GM10266 (cell line): ENCODE measurements around the gene NAGLU.
"Not testable (repeated sequence)": the region's sequence is repeated elsewhere in the genome, so short reads cannot be mapped to it uniquely, and the experiment has no call there.

Experiments used
- DNase-seq: peaks from one replicate; pipeline ENCODE4 v3.0.0; 2012; ENCODE audit errors: extremely low spot score
- TF ChIP-seq, protein P1 (sequence below): IDR thresholded peaks from 2 replicates; pipeline ENCODE4 v1.5.1; 2012; ENCODE audit warnings: mild to moderate bottlenecking, low read depth; ENCODE audit not compliant: control insufficient read depth, insufficient read depth; ENCODE audit errors: missing control alignments

NAGLU gene

DNA sequence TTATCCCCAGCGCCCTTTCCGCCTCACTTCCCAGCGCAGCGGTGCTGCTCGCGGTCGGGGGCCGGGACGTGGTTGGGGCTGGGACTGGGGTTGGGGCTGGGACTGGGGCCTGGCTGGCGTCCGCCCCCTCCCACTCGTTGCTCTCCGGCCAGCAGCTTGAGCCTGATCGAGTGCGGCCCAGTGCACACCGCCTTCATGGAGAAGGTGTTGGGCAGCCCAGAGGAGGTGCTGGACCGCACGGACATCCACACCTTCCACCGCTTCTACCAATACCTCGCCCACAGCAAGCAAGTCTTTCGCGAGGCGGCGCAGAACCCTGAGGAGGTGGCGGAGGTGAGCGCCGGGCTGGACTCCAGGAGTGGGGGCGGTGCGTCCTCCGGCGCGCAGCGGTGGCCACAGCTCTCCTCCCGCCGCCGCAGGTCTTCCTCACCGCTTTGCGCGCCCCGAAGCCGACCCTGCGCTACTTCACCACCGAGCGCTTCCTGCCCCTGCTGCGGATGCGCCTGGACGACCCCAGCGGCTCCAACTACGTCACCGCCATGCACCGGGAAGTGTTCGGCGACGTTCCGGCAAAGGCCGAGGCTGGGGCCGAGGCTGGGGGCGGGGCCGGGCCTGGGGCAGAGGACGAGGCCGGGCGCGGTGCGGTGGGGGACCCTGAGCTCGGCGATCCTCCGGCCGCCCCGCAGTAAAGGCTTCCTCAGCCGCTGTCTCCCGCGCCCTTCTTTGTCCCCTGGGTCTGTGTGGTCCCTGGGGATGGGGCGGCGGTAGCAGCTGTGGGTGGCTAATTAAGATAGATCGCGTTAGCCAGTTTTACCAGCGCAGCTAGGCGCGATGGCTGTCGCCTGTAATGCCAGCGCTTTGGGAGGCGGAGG is 18.4 kb downstream of the NAGLU start:
- DNase-seq: peak; percentile 92
- TF ChIP-seq, protein P1, sequence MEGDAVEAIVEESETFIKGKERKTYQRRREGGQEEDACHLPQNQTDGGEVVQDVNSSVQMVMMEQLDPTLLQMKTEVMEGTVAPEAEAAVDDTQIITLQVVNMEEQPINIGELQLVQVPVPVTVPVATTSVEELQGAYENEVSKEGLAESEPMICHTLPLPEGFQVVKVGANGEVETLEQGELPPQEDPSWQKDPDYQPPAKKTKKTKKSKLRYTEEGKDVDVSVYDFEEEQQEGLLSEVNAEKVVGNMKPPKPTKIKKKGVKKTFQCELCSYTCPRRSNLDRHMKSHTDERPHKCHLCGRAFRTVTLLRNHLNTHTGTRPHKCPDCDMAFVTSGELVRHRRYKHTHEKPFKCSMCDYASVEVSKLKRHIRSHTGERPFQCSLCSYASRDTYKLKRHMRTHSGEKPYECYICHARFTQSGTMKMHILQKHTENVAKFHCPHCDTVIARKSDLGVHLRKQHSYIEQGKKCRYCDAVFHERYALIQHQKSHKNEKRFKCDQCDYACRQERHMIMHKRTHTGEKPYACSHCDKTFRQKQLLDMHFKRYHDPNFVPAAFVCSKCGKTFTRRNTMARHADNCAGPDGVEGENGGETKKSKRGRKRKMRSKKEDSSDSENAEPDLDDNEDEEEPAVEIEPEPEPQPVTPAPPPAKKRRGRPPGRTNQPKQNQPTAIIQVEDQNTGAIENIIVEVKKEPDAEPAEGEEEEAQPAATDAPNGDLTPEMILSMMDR: no peak

DNA sequence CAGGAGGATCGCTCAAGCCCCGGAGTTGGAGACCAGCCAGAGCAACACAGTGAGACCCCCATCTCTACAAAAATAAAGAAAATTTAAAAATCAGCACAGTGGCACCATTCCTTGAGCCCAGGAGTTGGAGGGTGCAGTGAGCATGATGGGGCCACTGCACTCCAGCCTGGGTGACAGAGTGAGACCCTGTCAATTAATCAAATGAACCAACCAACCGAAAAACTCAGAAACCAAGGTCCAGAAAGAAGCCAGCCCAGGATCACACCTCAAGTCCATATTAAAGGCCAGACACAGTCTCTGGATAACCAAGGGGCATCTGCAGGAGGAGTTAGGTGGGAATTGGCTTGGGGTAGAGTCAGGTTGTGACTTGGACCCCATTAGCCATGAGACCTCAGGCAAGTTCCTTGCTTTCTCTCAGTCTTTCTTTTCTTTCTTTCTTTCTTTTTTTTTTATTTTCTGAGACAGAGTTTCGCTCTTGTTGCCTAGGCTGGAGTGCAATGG is 19.1 kb downstream of the NAGLU start:
- DNase-seq: no peak
- TF ChIP-seq, protein P1: no peak

DNA sequence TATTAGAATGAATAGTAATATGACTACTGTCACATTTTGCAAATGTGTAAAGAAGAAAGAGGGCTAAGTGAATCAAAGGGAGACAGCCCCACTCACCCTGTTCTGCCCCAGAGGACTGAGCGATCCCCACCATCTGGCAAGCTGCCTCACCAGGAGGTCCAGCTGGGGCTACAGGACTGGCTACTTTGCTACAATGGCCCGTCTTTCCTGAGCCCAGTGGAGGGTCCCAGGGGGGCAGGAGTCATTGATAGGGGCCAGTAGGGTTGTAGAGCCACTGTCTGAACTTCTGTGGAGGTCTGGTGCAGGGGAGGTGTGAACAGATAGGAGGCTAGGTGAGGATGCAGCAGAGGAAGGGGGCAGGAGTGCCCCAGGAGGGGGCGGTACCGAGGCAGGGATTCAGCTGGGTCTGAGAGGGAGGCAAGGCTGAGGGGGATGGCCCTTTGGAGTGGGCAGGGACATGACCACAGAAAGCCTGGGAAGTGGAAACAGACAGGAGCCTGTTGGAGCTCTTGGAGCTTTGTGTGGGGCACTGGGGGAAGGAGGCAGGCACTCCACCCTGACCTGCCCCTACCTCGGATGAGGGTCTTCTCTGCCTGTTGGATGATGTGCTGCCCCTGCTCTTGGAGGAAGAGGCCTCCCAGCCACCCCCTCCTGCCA is 20.0 kb downstream of the NAGLU start:
- not testable (repeated sequence) for DNase-seq

DNA sequence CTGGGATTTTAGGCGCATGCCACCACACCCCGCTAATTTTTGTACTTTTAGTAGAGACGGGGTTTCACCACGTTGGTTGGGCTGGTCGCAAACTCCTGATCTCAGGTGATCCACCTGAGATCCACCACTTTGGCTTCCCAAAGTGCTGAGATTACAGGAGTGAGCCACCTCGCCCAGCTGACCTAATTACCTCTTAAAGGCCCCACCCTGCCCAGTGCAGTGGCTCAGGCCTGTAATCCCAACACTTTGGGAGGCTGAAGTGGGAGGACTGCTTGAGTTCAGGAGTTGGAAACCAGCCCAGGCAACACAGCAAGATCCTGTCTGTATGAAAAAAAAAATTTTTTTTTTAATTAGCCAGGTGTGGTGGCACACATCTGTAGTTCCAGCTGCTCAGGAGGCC is 23.0 kb downstream of the NAGLU start:
- TF ChIP-seq, protein P1: no peak
- DNase-seq: no peak

DNA sequence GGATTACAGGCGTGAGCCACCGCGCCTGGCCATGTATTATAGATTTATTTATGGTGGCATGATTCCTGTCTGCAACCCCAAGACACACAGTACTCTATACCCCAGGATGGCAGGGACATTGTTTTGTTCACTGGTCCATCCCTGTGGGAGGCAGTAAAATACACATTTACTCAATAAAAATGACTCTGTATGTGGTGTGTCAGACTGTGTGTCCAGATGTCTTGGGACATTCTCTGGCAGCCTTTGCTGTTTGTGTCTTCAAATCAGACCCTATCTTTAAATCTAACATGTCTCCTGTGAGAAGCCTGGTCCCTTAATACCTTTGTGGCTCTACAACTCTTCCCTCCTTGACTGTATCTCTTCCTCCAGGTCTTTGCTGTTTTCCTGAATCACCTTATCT is 24.2 kb downstream of the NAGLU start:
- TF ChIP-seq, protein P1: no peak
- DNase-seq: no peak

DNA sequence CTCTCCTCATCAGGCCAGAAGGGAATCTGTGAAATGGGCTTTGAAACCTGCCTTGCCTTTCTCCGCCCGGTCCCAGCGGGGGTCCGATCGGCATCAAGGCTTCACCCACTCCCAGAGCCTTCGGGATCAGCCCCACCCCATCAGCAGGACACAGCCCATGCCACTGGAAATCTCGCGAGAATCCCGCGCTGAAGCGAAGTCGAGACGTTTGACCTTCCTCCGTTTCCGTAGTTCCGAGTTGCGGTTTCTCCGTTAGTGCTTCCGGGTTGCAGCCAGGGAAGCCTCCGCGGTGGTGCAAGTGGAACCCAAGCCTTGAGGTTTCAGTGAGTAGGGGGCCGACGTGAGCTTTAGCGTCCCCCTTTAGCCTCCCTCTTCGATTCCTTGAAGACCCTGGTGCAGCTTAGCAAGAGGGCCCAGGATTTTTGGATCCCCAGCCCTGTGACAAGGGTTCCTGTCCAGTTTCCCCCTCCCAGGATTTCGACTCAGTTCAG is 25.9 kb downstream of the NAGLU start, which contains the start of gene COASY:
COASY (plus strand) TSS at position 252 of the 491 bp plus-strand sequence. CDS start 475 bp downstream, outside the sequence.
- TF ChIP-seq, protein P1: no peak

DNA sequence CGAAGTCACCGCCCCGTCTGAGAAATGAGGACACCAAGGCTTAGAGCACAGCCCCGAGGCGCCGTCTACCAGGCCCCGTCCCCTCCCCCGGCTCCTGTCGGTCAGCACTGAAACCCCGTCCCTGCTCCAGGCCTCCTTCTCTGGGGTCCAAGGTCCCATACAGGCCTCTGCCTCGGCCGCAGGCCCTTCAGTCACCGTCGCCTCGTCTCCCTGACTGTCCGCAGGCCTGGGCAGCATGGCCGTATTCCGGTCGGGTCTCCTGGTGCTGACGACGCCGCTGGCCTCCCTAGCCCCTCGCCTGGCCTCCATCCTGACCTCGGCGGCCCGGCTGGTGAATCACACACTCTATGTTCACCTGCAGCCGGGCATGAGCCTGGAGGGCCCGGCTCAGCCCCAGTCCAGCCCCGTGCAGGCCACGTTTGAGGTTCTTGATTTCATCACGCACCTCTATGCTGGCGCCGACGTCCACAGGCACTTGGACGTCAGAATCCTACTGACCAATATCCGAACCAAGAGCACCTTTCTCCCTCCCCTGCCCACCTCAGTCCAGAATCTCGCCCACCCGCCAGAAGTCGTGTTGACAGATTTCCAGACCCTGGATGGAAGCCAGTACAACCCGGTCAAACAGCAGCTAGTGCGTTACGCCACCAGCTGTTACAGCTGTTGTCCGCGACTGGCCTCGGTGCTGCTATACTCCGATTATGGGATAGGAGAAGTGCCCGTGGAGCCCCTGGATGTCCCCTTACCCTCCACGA is 26.5 kb downstream of the NAGLU start:
- no peak for DNase-seq
- TF ChIP-seq, protein P1: no peak

More for the DNA sequence above, 25.9 kb downstream of the NAGLU start, which contains the start of gene COASY:
- DNase-seq: peak; percentile 97
